ENCODE results near the gene MAPK10.
A peak's percentile ranks its signal among the peaks of the same experiment; 100 is the strongest.

MAPK10 gene

GRCh38 chr4:86279293-86279960 lies 80.4 kb downstream of the MAPK10 start:
- DNase-seq, result no peak

- no peak for DNase-seq
Observed at GRCh38 chr4:86278126-86278525, 81.7 kb downstream of the MAPK10 start.

GRCh38 chr4:86274642-86275041 lies 85.2 kb downstream of the MAPK10 start:
- DNase-seq, result no peak

- no peak for DNase-seq
Observed at GRCh38 chr4:86272669-86273068, 87.2 kb downstream of the MAPK10 start.

GRCh38 chr4:86271057-86271456 lies 88.8 kb downstream of the MAPK10 start:
- no peak for DNase-seq

GRCh38 chr4:86269354-86269753 lies 90.5 kb downstream of the MAPK10 start:
- DNase-seq, result peak in 4 of 56 donors; percentile 0 to 34 (median 2)

GRCh38 chr4:86264241-86264640 lies 95.6 kb downstream of the MAPK10 start:
- no peak for DNase-seq

- DNase-seq, result no peak
Observed at GRCh38 chr4:86261636-86262035, 98.2 kb downstream of the MAPK10 start.

GRCh38 chr4:86256086-86256485 lies 103.8 kb downstream of the MAPK10 start:
- no peak for DNase-seq

GRCh38 chr4:86250619-86251018 lies 109.2 kb downstream of the MAPK10 start:
- no peak for DNase-seq

- DNase-seq, result no peak
Observed at GRCh38 chr4:86250006-86250405, 109.8 kb downstream of the MAPK10 start.

- no peak for DNase-seq
Observed at GRCh38 chr4:86249074-86249473, 110.8 kb downstream of the MAPK10 start.

GRCh38 chr4:86247906-86248305 lies 111.9 kb downstream of the MAPK10 start:
- no peak for DNase-seq

- DNase-seq, result no peak
Observed at GRCh38 chr4:86247320-86247719, 112.5 kb downstream of the MAPK10 start.

GRCh38 chr4:86243750-86244149 lies 116.1 kb downstream of the MAPK10 start:
- DNase-seq, result no peak

- DNase-seq, result no peak
Observed at GRCh38 chr4:86242677-86243076, 117.2 kb downstream of the MAPK10 start.

- no peak for DNase-seq
Observed at GRCh38 chr4:86235549-86235948, 124.3 kb downstream of the MAPK10 start.

GRCh38 chr4:86233681-86234080 lies 126.2 kb downstream of the MAPK10 start:
- no peak for DNase-seq

- DNase-seq, result no peak
Observed at GRCh38 chr4:86233090-86233489, 126.8 kb downstream of the MAPK10 start.

- DNase-seq, result peak in 1 of 56 donors; percentile 1
Observed at GRCh38 chr4:86223472-86223871, 136.4 kb downstream of the MAPK10 start.

- no peak for DNase-seq
Observed at GRCh38 chr4:86221002-86221401, 138.9 kb downstream of the MAPK10 start.

GRCh38 chr4:86220121-86220520 lies 139.7 kb downstream of the MAPK10 start:
- DNase-seq, result no peak

- no peak for DNase-seq
Observed at GRCh38 chr4:86218746-86219473, 140.9 kb downstream of the MAPK10 start.

Measured in nucleus accumbens (tissue), 56 donors.